Mucosa of gallbladder (tissue), 1 donor: Measurements from ENCODE around the gene FHIT. TPM values are rescaled to one million over a fixed set of nuclear protein-coding genes. Genes with fewer than 3 reads are reported as not detected.
"Not testable (repeated sequence)": the region's sequence is repeated elsewhere in the genome, so short reads cannot be mapped to it uniquely, and the experiment has no call there.

Experiments used
- DNase-seq: peaks from one replicate; pipeline ENCODE4 v3.0.0-alpha.2; 2020; ENCODE audit warnings: low spot score
- total RNA-seq: library from RNA; stranded (reverse); gene quantifications from one replicate; pipeline ENCODE4 v1.2.1, GENCODE V29; 2021
- donor health status: DM: no; HTN: no; CAD: no.

The FHIT gene
- total RNA-seq, 1 donor from 2014 or later: 38.6 TPM

- DNase-seq: no peak
Observed at GRCh38 chr3:59836531-59836930, 1414.7 kb downstream of the FHIT start.

DNA sequence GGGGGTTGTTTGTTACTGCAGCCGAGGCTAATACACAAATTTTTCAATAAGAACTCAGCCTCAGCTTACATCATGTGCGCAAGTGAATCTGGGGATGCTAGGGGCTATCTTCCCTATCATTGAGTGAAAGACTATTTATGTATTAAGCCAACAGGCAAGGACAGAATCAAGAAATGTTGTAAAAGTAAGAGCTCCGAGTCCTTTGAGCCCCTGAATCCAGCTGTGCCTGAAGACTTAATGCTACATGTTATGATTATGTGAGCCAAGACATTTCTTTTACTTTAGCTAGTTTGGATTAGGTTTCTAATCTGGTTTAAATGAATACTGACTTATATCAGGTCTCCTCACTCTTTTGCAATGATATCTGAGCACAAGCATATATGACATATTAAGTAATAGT lies 1418.5 kb downstream of the FHIT start:
- DNase-seq: no peak

DNA sequence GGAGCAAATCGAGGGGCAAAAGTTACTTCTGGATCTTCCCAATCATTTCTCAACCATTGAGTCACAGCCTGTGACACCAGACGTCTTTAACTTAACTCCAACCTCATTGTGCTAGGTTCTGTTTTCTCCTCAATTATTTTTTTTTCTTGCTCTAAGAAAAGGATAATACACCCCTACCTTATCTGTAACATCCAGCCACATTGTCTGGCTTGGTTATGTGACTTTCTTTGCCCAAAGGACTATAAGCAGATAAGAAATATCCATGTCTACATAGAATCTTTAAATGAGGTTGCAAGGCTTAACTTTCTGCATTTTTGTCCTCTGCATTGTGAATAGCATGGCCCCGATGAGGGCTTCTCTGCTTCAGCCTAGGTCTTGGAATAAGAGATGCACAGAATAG lies 1419.0 kb downstream of the FHIT start:
- DNase-seq: no peak

DNA sequence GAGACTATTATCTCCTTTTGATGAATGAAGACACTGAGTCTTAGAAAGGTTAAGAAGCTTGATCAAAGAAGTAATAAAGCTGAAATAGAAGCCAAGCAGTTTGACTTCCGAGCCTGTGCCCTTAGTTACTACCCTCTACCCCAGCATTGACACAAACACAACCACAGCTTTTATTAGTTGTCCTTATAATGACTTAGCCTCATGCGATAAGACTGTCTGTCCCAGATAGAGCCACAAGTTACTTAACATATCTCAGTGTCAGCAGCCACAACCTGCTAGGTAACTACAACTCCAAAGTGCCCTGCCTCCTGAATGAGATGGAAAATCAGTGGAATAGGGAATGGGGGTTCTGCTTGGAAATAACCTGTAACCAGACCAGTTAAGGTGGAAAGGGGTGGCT lies 1419.9 kb downstream of the FHIT start:
- DNase-seq: no peak

DNA sequence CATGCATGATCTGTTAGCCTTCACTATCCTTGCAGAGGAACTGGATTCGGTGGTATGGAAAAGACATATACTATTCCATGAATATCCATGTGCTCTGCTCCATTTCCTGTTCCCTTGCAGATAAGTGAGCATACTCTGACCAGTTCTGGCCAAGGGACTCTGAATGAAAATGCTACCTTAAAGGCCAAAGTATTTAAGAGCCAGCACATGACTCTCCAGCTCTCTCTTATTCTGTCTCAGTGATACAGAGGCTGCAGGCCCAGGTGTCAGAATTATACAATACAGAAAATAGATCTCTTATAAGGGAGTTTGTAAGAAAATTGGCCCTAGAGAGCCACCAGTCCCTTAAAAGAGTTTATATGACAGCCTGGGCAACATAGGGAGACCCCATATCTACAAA lies 1421.7 kb downstream of the FHIT start:
- DNase-seq: no peak

- no peak for DNase-seq
Observed at GRCh38 chr3:59824876-59825275, 1426.4 kb downstream of the FHIT start.

- no peak for DNase-seq
Observed at GRCh38 chr3:59821274-59821673, 1430.0 kb downstream of the FHIT start.

DNA sequence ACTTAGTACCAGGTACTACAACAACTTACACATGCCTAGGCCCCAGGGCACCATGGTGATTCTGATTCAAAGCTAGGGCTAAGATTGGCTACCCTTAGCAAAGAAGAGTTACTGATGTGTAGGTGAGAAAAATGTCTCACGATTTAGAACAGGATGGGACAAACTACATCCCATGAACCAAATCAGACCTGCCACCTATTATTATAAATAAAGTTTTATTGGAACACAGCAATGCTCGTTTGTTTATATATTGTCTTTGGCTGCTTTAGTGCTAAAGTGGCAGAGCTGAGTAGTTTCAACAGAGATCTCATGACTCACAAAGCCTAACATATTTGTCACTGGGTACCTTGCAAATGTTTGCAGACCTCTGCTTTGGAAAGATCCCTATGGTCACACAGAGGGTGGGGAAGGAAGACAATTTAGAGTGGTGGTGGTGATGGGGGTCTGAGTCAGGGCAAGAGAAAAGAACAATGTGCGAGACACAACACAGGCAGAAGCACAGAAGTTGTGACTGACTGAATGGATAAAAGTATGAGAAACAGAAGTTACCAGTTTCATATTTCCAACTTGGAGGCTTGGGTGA lies 1430.8 kb downstream of the FHIT start:
- no peak for DNase-seq

DNA sequence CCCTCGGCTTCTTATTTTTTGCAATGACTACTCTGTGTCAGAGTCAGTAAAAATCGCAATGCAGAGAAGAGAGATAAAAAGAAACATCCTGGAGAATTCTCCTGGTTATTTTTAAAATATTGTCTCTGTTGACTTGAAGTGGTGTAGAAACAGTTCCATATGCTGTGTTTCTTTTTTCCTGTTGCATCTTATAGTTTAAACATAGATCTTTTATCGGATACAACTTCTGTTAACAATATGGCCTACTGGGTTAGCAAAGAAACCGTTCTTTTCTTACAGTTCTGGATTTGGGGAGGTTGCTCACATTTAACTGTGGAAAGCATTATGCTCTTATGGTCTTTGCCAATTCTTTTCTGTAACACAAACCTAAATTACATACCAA lies 1432.3 kb downstream of the FHIT start:
- no peak for DNase-seq

DNA sequence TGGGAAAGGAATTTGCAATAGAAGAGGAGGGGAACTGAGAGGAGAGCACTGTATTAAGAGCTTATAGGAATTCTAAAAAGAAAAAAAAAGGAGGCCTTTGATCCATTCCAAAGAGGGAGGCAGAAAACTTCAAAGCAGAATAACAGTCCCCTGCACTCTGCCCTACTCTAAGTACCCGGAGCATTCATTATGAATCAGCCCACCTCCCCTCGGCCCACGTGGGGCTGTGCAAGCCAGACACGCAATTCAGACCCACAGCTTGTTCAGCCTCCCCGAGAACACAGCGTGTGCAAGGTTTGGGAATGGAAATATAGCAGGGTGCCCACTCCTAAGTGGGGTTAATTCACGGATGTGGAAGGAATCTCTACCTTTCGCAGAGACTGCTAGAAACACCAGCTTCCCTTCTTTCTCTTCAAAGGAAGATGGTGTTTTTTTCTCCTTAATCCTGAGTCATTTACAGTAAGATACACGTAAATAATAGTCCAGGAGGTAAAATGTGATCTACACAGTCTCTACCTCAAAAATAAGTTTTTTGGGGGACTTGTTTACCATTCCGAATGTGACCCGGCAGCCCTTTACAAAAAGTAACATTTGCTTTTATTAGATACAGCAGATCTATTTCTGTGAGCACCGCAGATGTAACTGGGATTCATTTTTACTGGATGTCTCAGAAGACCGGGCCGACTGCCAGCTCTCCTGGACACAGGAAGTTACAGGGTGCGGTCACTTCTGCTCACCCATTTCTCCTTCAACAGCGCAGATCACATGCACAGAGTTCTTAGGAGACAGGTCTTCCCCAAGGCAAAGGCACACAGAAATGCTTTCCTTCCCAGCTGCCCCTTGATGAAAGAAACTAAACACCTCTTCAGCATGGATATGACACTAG lies 1433.0 kb downstream of the FHIT start:
- DNase-seq: peak; percentile 87

- no peak for DNase-seq
Observed at GRCh38 chr3:59817511-59817910, 1433.7 kb downstream of the FHIT start.

- no peak for DNase-seq
Observed at GRCh38 chr3:59816312-59816711, 1434.9 kb downstream of the FHIT start.

- no peak for DNase-seq
Observed at GRCh38 chr3:59813148-59813538, 1438.1 kb downstream of the FHIT start.

GRCh38 chr3:59812237-59813147 lies 1438.8 kb downstream of the FHIT start:
- no peak for DNase-seq

DNA sequence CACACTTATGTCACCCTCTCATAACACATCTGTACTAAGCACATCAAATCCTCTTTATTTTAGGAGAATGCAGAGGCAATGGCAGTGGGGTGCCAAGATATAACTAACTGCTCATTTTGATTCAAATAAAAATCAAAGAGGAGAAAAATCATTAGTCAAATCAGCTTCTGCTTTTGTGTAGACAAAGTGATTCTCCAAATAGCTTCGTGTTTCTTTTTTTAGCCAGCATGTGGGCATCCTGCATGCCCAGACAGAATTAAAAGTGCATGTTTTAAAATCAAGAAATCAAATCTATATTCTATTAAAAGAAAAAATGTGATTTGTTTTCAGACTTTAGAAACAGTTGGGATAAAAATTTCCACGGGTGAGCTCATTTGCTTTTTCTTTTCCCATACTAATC lies 1440.1 kb downstream of the FHIT start:
- DNase-seq: no peak

DNA sequence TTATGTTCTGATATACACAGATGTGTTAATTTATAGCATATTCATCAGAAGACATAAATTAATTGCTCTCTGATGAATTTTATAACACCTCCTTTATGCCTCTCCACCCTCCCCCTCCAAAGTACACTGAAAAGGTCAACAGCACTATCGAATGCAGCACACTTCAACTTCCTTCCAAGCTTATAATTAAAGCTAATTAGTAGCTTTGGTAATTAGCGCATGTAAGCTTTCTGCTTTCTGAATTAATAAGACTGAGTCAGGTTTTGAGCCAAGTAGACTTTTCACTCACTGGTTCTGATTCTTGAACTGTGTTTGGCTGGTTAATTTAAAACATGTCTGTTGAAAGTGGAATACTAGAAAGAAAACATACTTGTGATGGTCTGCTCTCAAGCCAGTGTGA lies 1440.6 kb downstream of the FHIT start:
- no peak for DNase-seq

DNA sequence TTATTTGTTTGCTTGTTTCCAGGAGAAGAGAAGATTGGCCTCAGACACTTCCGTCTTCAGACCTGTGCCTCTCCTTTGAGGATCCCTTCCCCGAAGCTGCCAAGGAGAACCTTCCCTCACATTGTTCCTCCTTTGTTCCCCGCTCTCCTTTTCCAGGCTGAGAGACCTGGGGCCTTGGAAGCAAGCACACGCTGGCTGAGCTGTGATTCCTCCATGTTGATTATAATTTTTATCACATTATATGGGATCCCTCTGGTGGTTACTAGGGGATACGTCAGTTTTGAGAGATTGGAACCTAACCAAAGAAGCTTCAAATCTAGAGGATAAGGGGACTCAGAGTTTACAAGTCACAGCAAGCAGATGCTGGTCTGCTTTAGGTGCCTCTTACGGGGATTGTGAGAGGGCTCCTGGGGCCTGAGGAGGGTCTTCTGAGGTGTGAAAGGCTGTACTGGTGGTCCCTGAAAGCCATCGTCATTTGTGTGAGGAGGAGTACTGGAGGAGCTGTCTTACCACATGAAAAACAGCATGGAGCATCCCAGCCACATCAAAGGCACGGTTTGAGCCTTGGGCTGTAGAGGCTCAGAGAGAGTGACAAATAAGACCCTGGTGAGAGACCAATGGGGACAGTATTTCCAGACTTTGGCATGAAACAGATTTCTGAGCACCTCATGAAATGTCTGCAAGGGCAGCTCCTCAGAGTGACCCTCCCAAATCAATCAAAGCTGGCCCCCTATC lies 1441.4 kb downstream of the FHIT start:
- DNase-seq: no peak

- no peak for DNase-seq
Observed at GRCh38 chr3:59809016-59809415, 1442.2 kb downstream of the FHIT start.

DNA sequence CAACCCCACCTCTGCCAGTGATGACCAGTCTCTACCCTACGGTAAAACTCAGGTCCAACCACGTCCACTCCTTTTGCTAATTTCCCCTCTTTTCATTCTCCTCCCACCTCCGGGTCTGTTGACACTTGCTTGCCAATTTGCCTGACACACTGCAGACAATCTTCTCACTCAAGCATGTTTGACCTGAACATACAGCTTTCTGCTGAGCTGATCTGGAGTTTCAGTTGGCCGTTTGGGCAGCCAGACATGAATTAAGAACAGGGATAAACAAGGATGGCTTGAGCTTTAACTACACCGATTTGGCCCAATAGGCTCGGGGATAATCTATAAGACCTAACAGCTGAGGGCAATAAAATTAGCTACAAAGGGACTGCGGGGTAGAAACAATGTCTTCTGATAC lies 1442.8 kb downstream of the FHIT start:
- no peak for DNase-seq

DNA sequence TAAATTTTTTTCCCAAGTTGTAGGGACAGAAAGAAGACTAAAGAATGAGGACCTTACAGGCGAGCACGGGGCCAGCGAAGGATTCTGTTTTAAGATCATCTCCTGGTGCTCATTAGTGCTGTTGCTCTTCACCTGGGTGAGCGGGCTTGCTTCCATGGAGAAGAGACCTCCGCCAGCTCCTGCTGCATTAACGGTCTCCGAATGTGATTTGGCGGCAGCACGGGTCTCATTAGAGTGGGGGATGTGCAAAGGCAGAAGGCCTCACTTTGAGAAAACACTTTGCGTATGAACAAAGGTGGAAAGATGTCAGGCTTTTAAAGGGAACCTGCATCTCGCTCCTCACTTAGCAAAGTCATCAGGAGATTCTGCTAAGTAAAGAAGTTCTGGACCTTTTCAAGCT lies 1448.0 kb downstream of the FHIT start:
- no peak for DNase-seq

GRCh38 chr3:59802453-59802852 lies 1448.8 kb downstream of the FHIT start:
- not testable (repeated sequence) for DNase-seq

- no peak for DNase-seq
Observed at GRCh38 chr3:59802045-59802444, 1449.2 kb downstream of the FHIT start.
